ENCODE measurements around the gene STARD13.

DNA sequence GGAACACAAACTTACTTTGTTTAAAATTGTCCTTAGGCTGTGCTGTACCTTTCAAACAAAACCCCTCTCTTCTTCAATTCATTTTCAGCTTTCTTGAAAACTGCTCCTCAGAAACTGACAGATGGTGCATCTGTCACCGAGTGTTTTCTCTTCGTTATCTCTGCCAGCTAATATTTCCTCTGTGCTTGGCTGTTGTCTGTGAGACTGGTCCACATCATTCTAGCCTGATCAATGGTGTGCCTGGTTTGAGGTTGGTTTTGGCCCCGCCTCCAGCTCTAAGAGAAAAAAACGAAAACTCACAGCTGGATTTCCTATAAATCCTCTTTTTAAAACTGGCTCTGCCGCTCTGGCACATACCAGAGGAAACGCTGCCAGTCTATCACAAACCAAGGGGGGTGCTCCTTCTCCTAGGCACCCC, 79.7 kb downstream of the STARD13 start:
- TF ChIP-seq CTCF (IDR thresholded peaks at IDR 0.05; ENCODE audit: insufficient read depth, low read length) (no peak), REST (IDR thresholded peaks at IDR 0.05; ENCODE audit: insufficient replicate concordance, low read depth) (no peak), POLR2AphosphoS5 (IDR thresholded peaks at IDR 0.05; ENCODE audit: low read depth) (no peak)
